ENCODE results near the gene RPL29. TPM values are rescaled to one million over a fixed set of nuclear protein-coding genes. Genes with fewer than 3 reads are reported as not detected.
"Not testable (repeated sequence)": the region's sequence is repeated elsewhere in the genome, so short reads cannot be mapped to it uniquely, and the experiment has no call there.

The RPL29 gene
- 1,000 to 10,000 TPM; 1,785 to 3,905 (median 1,999) TPM for total RNA-seq
- 1,000 to 10,000 TPM; 1,901 to 3,982 TPM for polyA plus RNA-seq
- long read RNA-seq, donor 1, transcript RPL29-201 (4 exons, 723 nt): major isoform, 193 of 228 reads
- long read RNA-seq, donor 1, partial matches to known transcripts: 19 of 228 reads
- long read RNA-seq, donor 1, other reads (novel, unspliced or antisense): 12 of 228 reads
- long read RNA-seq, donor 2, transcript RPL29-201 (4 exons, 723 nt): major isoform, 575 of 764 reads
- long read RNA-seq, donor 2, transcript RPL29-206 (3 exons, 880 nt): minor isoform, 5 of 764 reads
- long read RNA-seq, donor 2, partial matches to known transcripts: 127 of 764 reads
- long read RNA-seq, donor 2, other reads (novel, unspliced or antisense): 49 of 764 reads
- long read RNA-seq, donor 3, transcript RPL29-201 (4 exons, 723 nt): major isoform, 385 of 556 reads
- long read RNA-seq, donor 3, partial matches to known transcripts: 165 of 556 reads
- long read RNA-seq, donor 3, other reads (novel, unspliced or antisense): 2 of 556 reads

- 0% methylated on average over 38 to 40 of the region's 40 CpGs for WGBS, 3 donors
- TF ChIP-seq POLR2A (IDR thresholded peaks at IDR 0.05) (peak; percentile 76), EP300 (IDR thresholded peaks at IDR 0.05) (no peak)
- TF ChIP-seq, protein P1, sequence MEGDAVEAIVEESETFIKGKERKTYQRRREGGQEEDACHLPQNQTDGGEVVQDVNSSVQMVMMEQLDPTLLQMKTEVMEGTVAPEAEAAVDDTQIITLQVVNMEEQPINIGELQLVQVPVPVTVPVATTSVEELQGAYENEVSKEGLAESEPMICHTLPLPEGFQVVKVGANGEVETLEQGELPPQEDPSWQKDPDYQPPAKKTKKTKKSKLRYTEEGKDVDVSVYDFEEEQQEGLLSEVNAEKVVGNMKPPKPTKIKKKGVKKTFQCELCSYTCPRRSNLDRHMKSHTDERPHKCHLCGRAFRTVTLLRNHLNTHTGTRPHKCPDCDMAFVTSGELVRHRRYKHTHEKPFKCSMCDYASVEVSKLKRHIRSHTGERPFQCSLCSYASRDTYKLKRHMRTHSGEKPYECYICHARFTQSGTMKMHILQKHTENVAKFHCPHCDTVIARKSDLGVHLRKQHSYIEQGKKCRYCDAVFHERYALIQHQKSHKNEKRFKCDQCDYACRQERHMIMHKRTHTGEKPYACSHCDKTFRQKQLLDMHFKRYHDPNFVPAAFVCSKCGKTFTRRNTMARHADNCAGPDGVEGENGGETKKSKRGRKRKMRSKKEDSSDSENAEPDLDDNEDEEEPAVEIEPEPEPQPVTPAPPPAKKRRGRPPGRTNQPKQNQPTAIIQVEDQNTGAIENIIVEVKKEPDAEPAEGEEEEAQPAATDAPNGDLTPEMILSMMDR (IDR thresholded peaks at IDR 0.05): peak; percentile 20 to 42 (median 29)
- intact Hi-C loops (cut with DNase I): loop anchor here in 2 of 4 donors (2.0 kb wide), 2 partner anchors 61 to 149 kb away; partner anchors contain the start of gene DUSP7 (in 1 of the 2)
Measured at GRCh38 chr3:51995346-51996163, at the start of gene RPL29. RPL29 (minus strand) TSS chr3:51995895; CDS start chr3:51995461, 434 bp downstream.

DNA sequence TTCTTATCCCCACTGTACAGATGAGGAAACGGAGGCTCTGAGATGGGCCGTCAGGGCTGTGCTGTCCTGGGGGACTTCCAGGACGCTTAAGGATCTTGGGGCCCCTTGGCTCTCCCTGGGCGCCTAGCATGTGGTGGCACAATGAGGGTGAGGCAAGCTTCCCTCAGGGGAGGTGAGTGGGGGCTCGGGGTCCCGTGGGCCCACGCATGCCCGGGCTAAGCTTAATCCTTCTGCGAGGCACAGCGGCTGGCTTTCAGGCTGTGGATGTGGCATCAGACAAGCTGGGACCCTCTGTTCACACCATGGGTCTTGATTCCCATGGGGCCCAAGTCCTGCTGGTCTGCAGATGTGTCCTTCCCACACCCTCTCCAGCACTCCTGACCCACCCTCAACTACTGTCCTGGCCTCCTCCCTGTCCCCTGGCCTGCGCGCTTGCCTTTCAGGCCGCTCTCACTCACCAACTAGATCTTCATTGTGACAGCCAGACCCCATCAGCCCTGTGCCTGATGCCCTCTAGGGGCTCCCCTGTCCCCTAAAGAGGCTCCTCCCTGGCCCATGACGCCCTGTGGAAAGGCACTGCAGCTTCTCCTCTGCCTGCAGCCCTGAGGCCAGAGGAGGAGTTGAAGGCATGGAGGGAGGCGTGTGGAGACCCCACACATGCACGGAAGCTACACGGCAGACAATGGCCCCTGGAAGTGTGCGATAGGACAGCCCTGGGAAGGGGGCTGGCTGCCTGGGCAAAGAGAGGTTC lies 49.3 kb upstream of the RPL29 start:
- Histone ChIP-seq H3K27ac (no peak overlapping the region), H3K36me3 (no peaks in the 10 kb centered on the region), H3K4me1 (ENCODE audit: insufficient read depth) (no peaks in the 10 kb centered on the region), H3K27me3 (no peaks in the 10 kb centered on the region), H3K9me3 (no peaks in the 10 kb centered on the region), H3K4me3 (no peak overlapping the region)
- DNase-seq: no peak
- 88 to 91% (median 89%) methylated on average over 18 of the region's 18 CpGs for WGBS, 3 donors
- intact Hi-C loops (cut with DNase I): loop anchor here in 1 of 4 donors (5.0 kb wide), 1 partner anchor 38 kb away; no protein-coding TSS in a partner anchor
- TF ChIP-seq EP300 (IDR thresholded peaks at IDR 0.05): no peak
- TF ChIP-seq, protein P1 (IDR thresholded peaks at IDR 0.05): no peak
- no peak for TF ChIP-seq POLR2A (IDR thresholded peaks at IDR 0.05)

More at GRCh38 chr3:51995346-51996163, at the start of gene RPL29:
- peak within 1 kb of the TSS; percentile 71 to 74 for H3K27ac ChIP-seq
- H3K36me3 ChIP-seq: no peaks in the 10 kb centered on the region
- H3K27me3 ChIP-seq: no peaks in the 10 kb centered on the region
- H3K4me3 ChIP-seq: peak within 1 kb of the TSS; percentile 60
- peak; percentile 88 to 94 (median 94) for DNase-seq
- H3K4me1 ChIP-seq (ENCODE audit: insufficient read depth): peaks cover 6% of the 10 kb centered on the region
- no peaks in the 10 kb centered on the region for H3K9me3 ChIP-seq

- Histone ChIP-seq H3K27me3 (no peaks in the 10 kb centered on the region), H3K27ac (no peak overlapping the region), H3K4me3 (no peak overlapping the region), H3K4me1 (ENCODE audit: insufficient read depth) (no peaks in the 10 kb centered on the region), H3K9me3 (no peaks in the 10 kb centered on the region), H3K36me3 (no peaks in the 10 kb centered on the region)
- intact Hi-C loops (cut with DNase I): no loop called here
- no peak for DNase-seq
- TF ChIP-seq EP300 (IDR thresholded peaks at IDR 0.05) (no peak), POLR2A (IDR thresholded peaks at IDR 0.05) (no peak)
- TF ChIP-seq, protein P1 (IDR thresholded peaks at IDR 0.05): no peak
- WGBS, 3 donors: 40 to 54% (median 41%) methylated on average over 6 of the region's 6 CpGs
Measured at GRCh38 chr3:52043750-52044149, 48.1 kb upstream of the RPL29 start.

DNA sequence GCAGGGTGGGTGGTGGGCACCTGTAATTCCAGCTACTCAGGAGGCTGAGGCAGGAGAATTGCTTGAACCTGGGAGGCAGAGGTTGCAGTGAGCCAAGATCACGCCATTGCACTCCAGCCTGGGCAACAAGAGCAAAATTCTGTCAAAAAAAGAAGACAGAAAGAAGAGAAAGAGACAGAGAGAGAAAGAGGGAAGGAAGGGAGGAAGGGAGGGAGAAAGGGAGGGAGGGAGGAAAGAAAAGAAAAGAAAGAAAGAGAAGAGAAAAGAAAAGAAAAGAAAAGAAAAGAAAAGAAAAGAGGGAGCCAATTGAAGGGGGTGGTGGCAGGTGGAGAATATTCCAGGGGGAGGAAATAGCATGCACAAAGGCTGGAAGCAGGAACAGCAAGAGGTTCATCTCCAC lies 47.3 kb upstream of the RPL29 start:
- 88 to 100% (median 96%) methylated on average over 1 of the region's 1 CpG for WGBS, 3 donors
- H3K4me1 ChIP-seq (ENCODE audit: insufficient read depth); DNase-seq; intact Hi-C loops (cut with DNase I); H3K9me3 ChIP-seq; H3K4me3 ChIP-seq; H3K36me3 ChIP-seq; H3K27ac ChIP-seq; H3K27me3 ChIP-seq: not testable (repeated sequence)

Data from ovary (tissue), 10 donors.